ENCODE data around the gene HBB. TPM values are rescaled to one million over a fixed set of nuclear protein-coding genes. Genes with fewer than 3 reads are reported as not detected.

The HBB gene
- total RNA-seq, 1 donor from 2014 or later: not detected

GRCh38 chr11:5196731-5197130, 30.1 kb downstream of the HBB start:
- Mint-ChIP-seq H3K27ac (ENCODE audit: unreplicated experiment) (no peak overlapping the region), H3K4me1 (ENCODE audit: unreplicated experiment) (no peaks in the 10 kb centered on the region), H3K4me3 (ENCODE audit: unreplicated experiment) (no peak overlapping the region), H3K27me3 (ENCODE audit: unreplicated experiment) (peaks cover 2% of the 10 kb centered on the region), H3K36me3 (ENCODE audit: low read depth, unreplicated experiment) (no peaks in the 10 kb centered on the region), H3K9me3 (ENCODE audit: unreplicated experiment) (no peaks in the 10 kb centered on the region)
- no peak for TF ChIP-seq CTCF (IDR thresholded peaks at IDR 0.05; ENCODE audit: unreplicated experiment)
- no peak for DNase-seq (ENCODE audit: low spot score)

GRCh38 chr11:5196067-5196466, 30.8 kb downstream of the HBB start:
- H3K36me3 Mint-ChIP-seq (ENCODE audit: low read depth, unreplicated experiment): no peaks in the 10 kb centered on the region
- no peak overlapping the region for H3K27ac Mint-ChIP-seq (ENCODE audit: unreplicated experiment)
- H3K27me3 Mint-ChIP-seq (ENCODE audit: unreplicated experiment): peaks cover 2% of the 10 kb centered on the region
- no peak for DNase-seq (ENCODE audit: low spot score)
- H3K4me3 Mint-ChIP-seq (ENCODE audit: unreplicated experiment): no peak overlapping the region
- H3K9me3 Mint-ChIP-seq (ENCODE audit: unreplicated experiment): no peaks in the 10 kb centered on the region
- no peaks in the 10 kb centered on the region for H3K4me1 Mint-ChIP-seq (ENCODE audit: unreplicated experiment)
- TF ChIP-seq CTCF (IDR thresholded peaks at IDR 0.05; ENCODE audit: unreplicated experiment): no peak

DNA sequence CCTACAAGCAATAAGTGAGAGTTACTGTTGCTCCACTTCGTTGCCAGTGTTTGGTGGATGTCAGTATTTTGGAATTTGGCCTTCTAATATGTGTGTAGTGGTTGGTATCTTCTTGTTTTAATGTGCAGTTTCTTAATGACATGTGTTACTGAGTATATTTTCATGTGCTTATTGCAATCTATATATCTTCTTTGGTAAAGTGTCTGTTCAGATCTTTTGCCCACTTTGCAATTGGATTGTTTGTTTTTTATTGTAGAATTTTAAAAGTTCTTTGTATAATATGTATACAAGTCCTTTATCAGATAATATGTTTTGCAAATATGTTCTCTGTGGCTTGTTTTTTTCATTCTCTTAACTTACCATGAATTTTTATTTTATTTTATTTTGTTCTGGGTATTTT, 34.1 kb downstream of the HBB start:
- H3K4me1 Mint-ChIP-seq (ENCODE audit: unreplicated experiment): no peaks in the 10 kb centered on the region
- H3K36me3 Mint-ChIP-seq (ENCODE audit: low read depth, unreplicated experiment): no peaks in the 10 kb centered on the region
- no peaks in the 10 kb centered on the region for H3K27me3 Mint-ChIP-seq (ENCODE audit: unreplicated experiment)
- no peak for DNase-seq (ENCODE audit: low spot score)
- no peak overlapping the region for H3K27ac Mint-ChIP-seq (ENCODE audit: unreplicated experiment)
- H3K4me3 Mint-ChIP-seq (ENCODE audit: unreplicated experiment): no peak overlapping the region
- no peak for TF ChIP-seq CTCF (IDR thresholded peaks at IDR 0.05; ENCODE audit: unreplicated experiment)
- H3K9me3 Mint-ChIP-seq (ENCODE audit: unreplicated experiment): no peaks in the 10 kb centered on the region

DNA sequence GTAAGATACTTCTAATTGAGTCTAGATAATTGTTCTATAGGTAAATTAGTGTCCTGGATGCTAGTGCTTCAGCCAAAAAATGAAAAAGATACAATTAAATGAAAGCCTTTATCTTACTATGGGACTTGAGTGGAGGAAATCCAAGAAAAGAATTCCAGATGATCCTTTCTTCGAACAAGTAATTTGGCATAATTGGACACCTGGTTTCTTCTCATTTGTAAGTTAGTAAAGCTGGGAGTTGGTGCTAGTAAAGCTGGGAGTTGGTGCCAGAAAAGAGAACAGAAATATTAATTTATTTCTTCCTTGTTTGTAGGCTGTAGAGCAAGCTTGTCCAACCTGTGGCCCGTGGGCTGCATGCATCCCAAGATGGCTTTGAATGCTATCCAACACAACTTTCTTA, 38.7 kb downstream of the HBB start:
- Mint-ChIP-seq H3K4me3 (ENCODE audit: unreplicated experiment) (no peak overlapping the region), H3K9me3 (ENCODE audit: unreplicated experiment) (no peaks in the 10 kb centered on the region), H3K27ac (ENCODE audit: unreplicated experiment) (no peak overlapping the region), H3K4me1 (ENCODE audit: unreplicated experiment) (no peaks in the 10 kb centered on the region), H3K36me3 (ENCODE audit: low read depth, unreplicated experiment) (no peaks in the 10 kb centered on the region), H3K27me3 (ENCODE audit: unreplicated experiment) (no peaks in the 10 kb centered on the region)
- TF ChIP-seq CTCF (IDR thresholded peaks at IDR 0.05; ENCODE audit: unreplicated experiment): no peak
- no peak for DNase-seq (ENCODE audit: low spot score)

- no peak for DNase-seq (ENCODE audit: low spot score)
- no peaks in the 10 kb centered on the region for H3K4me1 Mint-ChIP-seq (ENCODE audit: unreplicated experiment)
- no peaks in the 10 kb centered on the region for H3K27me3 Mint-ChIP-seq (ENCODE audit: unreplicated experiment)
- H3K36me3 Mint-ChIP-seq (ENCODE audit: low read depth, unreplicated experiment): no peaks in the 10 kb centered on the region
- no peak for TF ChIP-seq CTCF (IDR thresholded peaks at IDR 0.05; ENCODE audit: unreplicated experiment)
- H3K4me3 Mint-ChIP-seq (ENCODE audit: unreplicated experiment): no peak overlapping the region
- no peak overlapping the region for H3K27ac Mint-ChIP-seq (ENCODE audit: unreplicated experiment)
- H3K9me3 Mint-ChIP-seq (ENCODE audit: unreplicated experiment): no peaks in the 10 kb centered on the region
Measured at GRCh38 chr11:5178046-5178837, 48.6 kb downstream of the HBB start.

Data from endothelial cell (in vitro differentiated cells).